Measurements from ENCODE around the gene TPBGL.
A peak's percentile ranks its signal among the peaks of the same experiment; 100 is the strongest.
"Not testable (repeated sequence)": the region's sequence is repeated elsewhere in the genome, so short reads cannot be mapped to it uniquely, and the experiment has no call there.

The TPBGL gene

GRCh38 chr11:75270896-75271418 is 30.4 kb downstream of the TPBGL start:
- Histone ChIP-seq H3K27me3 (ENCODE audit: control insufficient read depth in 2 of 2, insufficient read depth in 2 of 2, low read length in 2 of 2) (no peaks in the 10 kb centered on the region), H3K36me3 (ENCODE audit: control insufficient read depth in 2 of 2, insufficient read depth in 2 of 2, low read length in 2 of 2) (peaks cover 46 to 50% of the 10 kb centered on the region in 2 donors), H3K9me3 (ENCODE audit: control insufficient read depth in 2 of 2, low read length in 2 of 2) (no peaks in the 10 kb centered on the region), H3K27ac (ENCODE audit: low read depth in 2 of 2, low read length in 2 of 2) (no peak overlapping the region), H3K4me1 (ENCODE audit: control insufficient read depth in 2 of 2, insufficient read depth in 2 of 2, low read length in 2 of 2) (no peaks in the 10 kb centered on the region), H3K9ac (ENCODE audit: low read depth in 1 of 2, low read length in 2 of 2) (no peak overlapping the region), H3K4me3 (ENCODE audit: low read length in 2 of 2) (no peak overlapping the region)

DNA sequence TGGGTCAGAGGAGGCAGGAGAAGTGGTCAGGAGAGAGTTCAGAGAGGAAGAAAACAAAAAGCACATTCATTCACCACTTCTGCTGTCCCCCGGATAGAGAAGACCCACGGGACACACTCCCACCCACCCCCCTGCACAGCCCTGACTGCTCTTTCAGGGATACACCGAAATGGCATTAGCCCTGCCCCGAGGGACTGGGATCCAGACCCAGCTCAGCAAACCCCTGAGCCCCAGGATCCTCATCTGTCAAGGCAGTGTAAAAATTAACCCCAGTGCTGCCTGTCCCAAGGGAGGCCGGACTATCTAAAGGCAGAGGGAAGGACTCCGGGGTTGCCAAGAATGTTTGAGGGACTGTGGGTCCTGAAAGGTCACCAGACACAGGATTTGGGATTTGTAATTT is 31.2 kb downstream of the TPBGL start:
- no peaks in the 10 kb centered on the region for H3K27me3 ChIP-seq (ENCODE audit: control insufficient read depth in 2 of 2, insufficient read depth in 2 of 2, low read length in 2 of 2)
- H3K9me3 ChIP-seq (ENCODE audit: control insufficient read depth in 2 of 2, low read length in 2 of 2), result no peaks in the 10 kb centered on the region
- H3K27ac ChIP-seq (ENCODE audit: low read depth in 2 of 2, low read length in 2 of 2), result no peak overlapping the region
- peaks cover 0 to 2% of the 10 kb centered on the region in 2 donors for H3K4me1 ChIP-seq (ENCODE audit: control insufficient read depth in 2 of 2, insufficient read depth in 2 of 2, low read length in 2 of 2)
- H3K9ac ChIP-seq (ENCODE audit: low read depth in 1 of 2, low read length in 2 of 2), result no peak overlapping the region
- no peak overlapping the region for H3K4me3 ChIP-seq (ENCODE audit: low read length in 2 of 2)
- peaks cover 52 to 53% of the 10 kb centered on the region in 2 donors for H3K36me3 ChIP-seq (ENCODE audit: control insufficient read depth in 2 of 2, insufficient read depth in 2 of 2, low read length in 2 of 2)

GRCh38 chr11:75272391-75272790 is 31.8 kb downstream of the TPBGL start:
- H3K9ac ChIP-seq (ENCODE audit: low read depth in 1 of 2, low read length in 2 of 2), result no peak overlapping the region
- no peaks in the 10 kb centered on the region for H3K27me3 ChIP-seq (ENCODE audit: control insufficient read depth in 2 of 2, insufficient read depth in 2 of 2, low read length in 2 of 2)
- peaks cover 0 to 2% of the 10 kb centered on the region in 2 donors for H3K4me1 ChIP-seq (ENCODE audit: control insufficient read depth in 2 of 2, insufficient read depth in 2 of 2, low read length in 2 of 2)
- H3K36me3 ChIP-seq (ENCODE audit: control insufficient read depth in 2 of 2, insufficient read depth in 2 of 2, low read length in 2 of 2), result peaks cover 49 to 53% of the 10 kb centered on the region in 2 donors
- H3K4me3 ChIP-seq (ENCODE audit: low read length in 2 of 2), result no peak overlapping the region
- no peaks in the 10 kb centered on the region for H3K9me3 ChIP-seq (ENCODE audit: control insufficient read depth in 2 of 2, low read length in 2 of 2)
- H3K27ac ChIP-seq (ENCODE audit: low read depth in 2 of 2, low read length in 2 of 2), result no peak overlapping the region

DNA sequence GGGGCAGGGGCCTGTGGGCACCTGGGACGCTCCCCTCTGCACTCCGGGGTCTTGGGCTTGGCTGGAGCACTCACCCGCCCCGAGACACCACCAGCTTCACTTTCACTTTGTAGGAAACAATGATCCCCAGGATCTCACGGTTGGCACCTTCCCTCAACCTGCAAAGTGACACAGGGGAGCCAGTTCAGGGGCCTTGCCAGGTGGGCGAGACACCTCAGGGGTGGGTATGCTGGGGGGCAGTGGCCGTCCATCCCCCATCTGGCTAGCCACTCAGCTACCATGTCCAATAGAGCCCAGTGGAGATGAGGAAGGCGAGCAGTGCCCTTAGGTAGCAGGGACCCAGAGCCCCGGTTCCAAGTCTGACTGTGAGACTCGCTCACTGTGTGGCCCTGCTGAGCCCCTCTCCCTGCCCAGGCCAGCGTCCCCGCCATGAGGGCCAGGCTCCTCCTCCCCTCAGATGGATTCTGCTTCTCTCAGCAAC is 32.3 kb downstream of the TPBGL start:
- Histone ChIP-seq H3K9me3 (ENCODE audit: control insufficient read depth in 2 of 2, low read length in 2 of 2) (no peaks in the 10 kb centered on the region), H3K36me3 (ENCODE audit: control insufficient read depth in 2 of 2, insufficient read depth in 2 of 2, low read length in 2 of 2) (peaks cover 50 to 58% of the 10 kb centered on the region in 2 donors), H3K4me3 (ENCODE audit: low read length in 2 of 2) (no peak overlapping the region), H3K27me3 (ENCODE audit: control insufficient read depth in 2 of 2, insufficient read depth in 2 of 2, low read length in 2 of 2) (no peaks in the 10 kb centered on the region), H3K9ac (ENCODE audit: low read depth in 1 of 2, low read length in 2 of 2) (no peak overlapping the region), H3K4me1 (ENCODE audit: control insufficient read depth in 2 of 2, insufficient read depth in 2 of 2, low read length in 2 of 2) (peaks cover 0 to 2% of the 10 kb centered on the region in 2 donors), H3K27ac (ENCODE audit: low read depth in 2 of 2, low read length in 2 of 2) (no peak overlapping the region)

- Histone ChIP-seq H3K4me3 (ENCODE audit: low read length in 2 of 2) (no peak overlapping the region), H3K27ac (ENCODE audit: low read depth in 2 of 2, low read length in 2 of 2) (no peak overlapping the region), H3K4me1 (ENCODE audit: control insufficient read depth in 2 of 2, insufficient read depth in 2 of 2, low read length in 2 of 2) (peaks cover 0 to 2% of the 10 kb centered on the region in 2 donors), H3K36me3 (ENCODE audit: control insufficient read depth in 2 of 2, insufficient read depth in 2 of 2, low read length in 2 of 2) (peaks cover 55 to 63% of the 10 kb centered on the region in 2 donors), H3K27me3 (ENCODE audit: control insufficient read depth in 2 of 2, insufficient read depth in 2 of 2, low read length in 2 of 2) (no peaks in the 10 kb centered on the region), H3K9me3 (ENCODE audit: control insufficient read depth in 2 of 2, low read length in 2 of 2) (no peaks in the 10 kb centered on the region), H3K9ac (ENCODE audit: low read depth in 1 of 2, low read length in 2 of 2) (no peak overlapping the region)
Measured at GRCh38 chr11:75273411-75274391, 33.1 kb downstream of the TPBGL start.

- peaks cover 55 to 58% of the 10 kb centered on the region in 2 donors for H3K36me3 ChIP-seq (ENCODE audit: control insufficient read depth in 2 of 2, insufficient read depth in 2 of 2, low read length in 2 of 2)
- H3K4me1 ChIP-seq (ENCODE audit: control insufficient read depth in 2 of 2, insufficient read depth in 2 of 2, low read length in 2 of 2); H3K9ac ChIP-seq (ENCODE audit: low read depth in 1 of 2, low read length in 2 of 2); H3K9me3 ChIP-seq (ENCODE audit: control insufficient read depth in 2 of 2, low read length in 2 of 2); H3K27ac ChIP-seq (ENCODE audit: low read depth in 2 of 2, low read length in 2 of 2); H3K4me3 ChIP-seq (ENCODE audit: low read length in 2 of 2); H3K27me3 ChIP-seq (ENCODE audit: control insufficient read depth in 2 of 2, insufficient read depth in 2 of 2, low read length in 2 of 2): not testable (repeated sequence)
Measured at GRCh38 chr11:75274716-75275115, 34.1 kb downstream of the TPBGL start.

- no peaks in the 10 kb centered on the region for H3K9me3 ChIP-seq (ENCODE audit: control insufficient read depth in 2 of 2, low read length in 2 of 2)
- H3K27me3 ChIP-seq (ENCODE audit: control insufficient read depth in 2 of 2, insufficient read depth in 2 of 2, low read length in 2 of 2), result no peaks in the 10 kb centered on the region
- peaks cover 53 to 58% of the 10 kb centered on the region in 2 donors for H3K36me3 ChIP-seq (ENCODE audit: control insufficient read depth in 2 of 2, insufficient read depth in 2 of 2, low read length in 2 of 2)
- no peak overlapping the region for H3K9ac ChIP-seq (ENCODE audit: low read depth in 1 of 2, low read length in 2 of 2)
- H3K4me3 ChIP-seq (ENCODE audit: low read length in 2 of 2), result no peak overlapping the region
- peaks cover 4% of the 10 kb centered on the region in 2 donors for H3K4me1 ChIP-seq (ENCODE audit: control insufficient read depth in 2 of 2, insufficient read depth in 2 of 2, low read length in 2 of 2)
- H3K27ac ChIP-seq (ENCODE audit: low read depth in 2 of 2, low read length in 2 of 2), result peak overlapping the region in 1 of 2 donors; percentile 41
Measured at GRCh38 chr11:75275581-75275980, 35.0 kb downstream of the TPBGL start.

DNA sequence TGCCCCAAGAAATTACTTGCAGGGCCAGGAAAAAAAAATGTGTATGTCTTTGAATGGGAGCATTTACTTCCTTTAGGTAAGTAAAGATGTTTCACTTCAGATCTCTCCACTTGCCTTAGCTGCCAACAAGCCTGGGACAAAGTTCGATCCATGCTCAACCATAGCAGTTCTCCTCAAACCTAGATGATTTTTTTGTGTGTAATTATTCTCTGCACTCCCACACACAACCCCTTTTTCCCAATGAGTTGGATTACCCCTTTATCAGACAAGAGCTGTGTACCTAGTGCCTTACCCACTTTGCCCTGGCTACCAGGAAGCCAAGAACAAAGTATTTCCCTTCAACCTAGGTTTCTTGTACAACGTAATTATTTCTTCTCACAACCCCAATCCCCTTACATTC is 35.6 kb downstream of the TPBGL start:
- Histone ChIP-seq H3K9me3 (ENCODE audit: control insufficient read depth in 2 of 2, low read length in 2 of 2) (no peaks in the 10 kb centered on the region), H3K36me3 (ENCODE audit: control insufficient read depth in 2 of 2, insufficient read depth in 2 of 2, low read length in 2 of 2) (peaks cover 53 to 62% of the 10 kb centered on the region in 2 donors), H3K27ac (ENCODE audit: low read depth in 2 of 2, low read length in 2 of 2) (peak overlapping the region; percentile 10 to 49), H3K4me1 (ENCODE audit: control insufficient read depth in 2 of 2, insufficient read depth in 2 of 2, low read length in 2 of 2) (peaks cover 9 to 10% of the 10 kb centered on the region in 2 donors), H3K27me3 (ENCODE audit: control insufficient read depth in 2 of 2, insufficient read depth in 2 of 2, low read length in 2 of 2) (no peaks in the 10 kb centered on the region), H3K4me3 (ENCODE audit: low read length in 2 of 2) (no peak overlapping the region), H3K9ac (ENCODE audit: low read depth in 1 of 2, low read length in 2 of 2) (no peak overlapping the region)

DNA sequence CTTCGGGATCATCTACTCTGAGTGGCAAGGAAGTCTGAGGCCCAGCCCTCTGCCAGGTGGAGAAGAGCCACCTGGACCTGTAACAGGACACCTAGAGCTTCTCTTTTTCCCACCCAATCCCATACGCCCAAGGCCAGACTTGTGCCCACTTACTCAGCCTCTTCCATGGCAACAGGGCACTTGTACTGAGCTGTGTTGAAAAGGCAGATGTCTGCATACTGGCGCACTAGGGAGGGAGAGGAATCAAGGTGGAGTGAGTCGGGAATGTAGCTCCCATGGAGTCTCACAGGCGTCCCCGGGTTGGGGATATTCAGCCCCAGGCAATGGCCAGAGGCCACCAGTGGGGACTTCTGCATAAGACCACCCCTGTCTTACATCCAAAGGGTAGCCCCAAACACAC is 36.1 kb downstream of the TPBGL start:
- Histone ChIP-seq H3K27me3 (ENCODE audit: control insufficient read depth in 2 of 2, insufficient read depth in 2 of 2, low read length in 2 of 2) (no peaks in the 10 kb centered on the region), H3K27ac (ENCODE audit: low read depth in 2 of 2, low read length in 2 of 2) (peak overlapping the region; percentile 10 to 49), H3K36me3 (ENCODE audit: control insufficient read depth in 2 of 2, insufficient read depth in 2 of 2, low read length in 2 of 2) (peaks cover 54 to 58% of the 10 kb centered on the region in 2 donors), H3K4me3 (ENCODE audit: low read length in 2 of 2) (no peak overlapping the region), H3K9me3 (ENCODE audit: control insufficient read depth in 2 of 2, low read length in 2 of 2) (no peaks in the 10 kb centered on the region), H3K4me1 (ENCODE audit: control insufficient read depth in 2 of 2, insufficient read depth in 2 of 2, low read length in 2 of 2) (peaks cover 12% of the 10 kb centered on the region in 2 donors), H3K9ac (ENCODE audit: low read depth in 1 of 2, low read length in 2 of 2) (no peak overlapping the region)

DNA sequence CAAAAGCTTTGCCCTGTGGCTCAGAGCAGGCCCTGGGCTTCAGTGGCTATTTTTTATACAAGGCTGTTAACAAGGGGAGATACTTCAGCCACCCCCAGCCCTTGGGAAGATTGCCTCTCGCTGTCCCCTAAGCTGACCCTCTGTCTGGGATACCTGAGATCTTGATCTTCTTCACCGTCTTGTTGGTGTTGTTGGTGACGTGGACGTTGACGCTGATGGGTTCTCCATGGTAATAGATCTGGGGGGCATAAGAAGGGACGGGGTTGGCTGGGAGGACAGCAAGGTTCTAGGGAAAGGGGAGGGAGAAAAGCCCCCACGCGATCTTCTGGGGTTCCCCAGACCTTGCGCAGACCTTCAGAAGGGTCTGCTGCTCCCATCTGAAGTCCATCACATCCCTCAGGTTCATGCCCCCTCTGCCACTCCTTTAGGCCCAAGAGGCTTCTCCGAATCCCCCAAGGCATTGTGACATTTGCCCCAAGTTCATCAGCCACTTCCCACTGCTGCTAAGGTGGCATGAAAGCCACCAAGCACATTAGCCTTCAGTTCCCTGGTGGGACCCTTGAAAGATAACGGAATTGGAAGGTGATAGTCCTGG is 36.7 kb downstream of the TPBGL start:
- no peak overlapping the region for H3K9ac ChIP-seq (ENCODE audit: low read depth in 1 of 2, low read length in 2 of 2)
- H3K4me1 ChIP-seq (ENCODE audit: control insufficient read depth in 2 of 2, insufficient read depth in 2 of 2, low read length in 2 of 2), result peaks cover 12% of the 10 kb centered on the region in 2 donors
- peaks cover 54 to 60% of the 10 kb centered on the region in 2 donors for H3K36me3 ChIP-seq (ENCODE audit: control insufficient read depth in 2 of 2, insufficient read depth in 2 of 2, low read length in 2 of 2)
- H3K27ac ChIP-seq (ENCODE audit: low read depth in 2 of 2, low read length in 2 of 2), result no peak overlapping the region
- no peak overlapping the region for H3K4me3 ChIP-seq (ENCODE audit: low read length in 2 of 2)
- no peaks in the 10 kb centered on the region for H3K9me3 ChIP-seq (ENCODE audit: control insufficient read depth in 2 of 2, low read length in 2 of 2)
- H3K27me3 ChIP-seq (ENCODE audit: control insufficient read depth in 2 of 2, insufficient read depth in 2 of 2, low read length in 2 of 2), result no peaks in the 10 kb centered on the region

Measured in mucosa of rectum (tissue), 2 donors.